ENCODE results near the gene NTN4.

DNA sequence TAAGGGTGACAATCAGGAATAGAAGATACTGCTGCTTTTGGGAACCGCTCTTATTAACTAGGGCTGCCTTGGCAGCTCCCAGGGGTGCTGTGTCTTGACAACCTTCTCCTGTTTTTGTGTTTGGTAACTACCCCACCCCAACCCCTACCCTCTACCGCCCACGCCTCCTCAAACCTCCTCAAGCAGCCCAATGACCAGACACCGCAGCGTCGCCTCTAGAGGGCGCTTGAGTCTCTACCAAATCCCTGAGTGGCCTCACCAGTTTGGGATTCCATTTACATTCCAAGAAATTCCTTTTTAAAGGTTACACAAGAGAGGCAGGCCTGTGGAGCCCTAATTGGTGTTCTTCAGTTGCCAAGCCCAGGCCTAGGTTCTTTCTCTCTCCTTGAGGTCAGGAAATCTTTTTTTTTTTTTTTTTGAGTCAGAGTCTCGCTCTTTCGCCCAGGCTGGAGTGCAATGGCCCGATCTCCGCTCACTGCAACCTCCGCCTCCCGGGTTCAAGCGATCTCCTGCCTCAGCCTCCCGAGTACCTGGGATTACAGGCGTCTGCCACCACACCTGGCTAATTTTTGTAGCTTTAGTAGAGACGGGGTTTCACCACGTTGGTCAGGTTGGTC is 166.9 kb downstream of the NTN4 start:
- TF ChIP-seq CTCF (conservative IDR thresholded peaks at IDR 0.05) (peak; percentile 83), ZFX (IDR thresholded peaks at IDR 0.05) (no peak)
